HCEC 1CT (cell line): ENCODE data around the gene SLC41A2.
A peak's percentile ranks its signal among the peaks of the same experiment; 100 is the strongest.
"Not testable (repeated sequence)": the region's sequence is repeated elsewhere in the genome, so short reads cannot be mapped to it uniquely, and the experiment has no call there.

Source experiments
- DNase-seq: peaks from one replicate; pipeline ENCODE4 v3.0.0-alpha.2; 2017

Gene SLC41A2, protein sequence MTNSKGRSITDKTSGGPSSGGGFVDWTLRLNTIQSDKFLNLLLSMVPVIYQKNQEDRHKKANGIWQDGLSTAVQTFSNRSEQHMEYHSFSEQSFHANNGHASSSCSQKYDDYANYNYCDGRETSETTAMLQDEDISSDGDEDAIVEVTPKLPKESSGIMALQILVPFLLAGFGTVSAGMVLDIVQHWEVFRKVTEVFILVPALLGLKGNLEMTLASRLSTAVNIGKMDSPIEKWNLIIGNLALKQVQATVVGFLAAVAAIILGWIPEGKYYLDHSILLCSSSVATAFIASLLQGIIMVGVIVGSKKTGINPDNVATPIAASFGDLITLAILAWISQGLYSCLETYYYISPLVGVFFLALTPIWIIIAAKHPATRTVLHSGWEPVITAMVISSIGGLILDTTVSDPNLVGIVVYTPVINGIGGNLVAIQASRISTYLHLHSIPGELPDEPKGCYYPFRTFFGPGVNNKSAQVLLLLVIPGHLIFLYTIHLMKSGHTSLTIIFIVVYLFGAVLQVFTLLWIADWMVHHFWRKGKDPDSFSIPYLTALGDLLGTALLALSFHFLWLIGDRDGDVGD

DNA sequence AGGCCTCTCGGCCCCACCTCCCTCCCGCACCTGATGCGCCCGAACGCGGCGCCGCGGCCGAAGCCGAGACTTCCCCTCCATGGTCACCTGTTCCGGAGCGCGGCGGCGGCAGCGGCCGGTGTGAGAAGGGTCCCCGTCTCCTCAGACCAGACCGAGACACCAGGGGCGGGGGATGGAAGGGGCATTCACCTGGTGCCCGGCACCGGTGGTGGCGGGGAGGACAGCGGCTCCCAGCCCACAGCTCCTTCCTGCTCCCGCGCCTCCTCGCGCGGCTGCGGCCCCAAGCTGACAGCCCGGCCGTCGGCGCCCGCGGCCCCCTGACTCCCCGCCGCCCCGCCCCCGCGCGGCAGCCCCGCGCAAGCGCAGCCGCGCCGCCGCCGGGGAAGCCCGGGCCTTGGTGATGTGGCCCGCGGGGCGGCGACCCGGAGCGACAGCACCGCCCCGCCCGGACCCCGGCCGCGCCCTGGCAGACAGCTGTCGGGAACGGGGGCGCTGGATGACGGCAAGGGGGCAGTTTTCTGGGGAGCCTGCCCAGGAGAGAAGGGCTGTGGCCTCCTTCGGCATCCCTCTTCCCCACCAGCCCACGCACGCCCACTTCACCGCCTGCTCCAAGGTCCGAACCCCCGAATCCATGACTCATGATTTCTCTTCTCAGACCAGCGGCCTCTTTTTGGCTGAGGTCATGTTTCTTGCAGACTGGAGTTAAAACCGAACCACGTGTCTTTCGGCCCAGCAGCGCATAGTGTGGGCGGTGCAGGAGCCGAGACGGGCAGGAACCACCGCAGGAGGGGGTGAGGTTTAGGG lies at the start of gene SLC41A2:
Gene SLC41A2, minus strand, starts transcription at position 290 of the 804 bp plus-strand sequence. CDS start 29,763 bp downstream, outside the sequence.
- peak; percentile 88 for DNase-seq

DNA sequence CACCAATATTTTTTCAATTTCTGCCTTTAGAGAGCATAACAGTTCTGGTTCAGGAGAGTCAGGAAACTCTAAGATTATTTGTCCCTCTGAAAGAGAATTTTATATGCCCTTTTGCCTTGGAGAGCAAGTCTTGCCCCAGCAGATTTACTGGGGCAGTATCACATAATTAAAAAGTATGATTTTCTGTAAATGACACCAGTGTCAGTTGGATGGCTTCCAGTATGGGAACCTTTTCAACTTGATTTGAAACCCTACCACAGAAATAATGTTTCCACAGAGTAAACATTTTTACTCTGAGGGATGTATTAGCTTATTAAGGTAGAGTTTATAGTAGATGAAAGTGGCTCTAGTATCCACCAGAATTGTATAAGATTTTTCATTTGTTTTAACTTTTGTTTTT lies 43.4 kb upstream of the SLC41A2 start:
- DNase-seq = no peak

DNA sequence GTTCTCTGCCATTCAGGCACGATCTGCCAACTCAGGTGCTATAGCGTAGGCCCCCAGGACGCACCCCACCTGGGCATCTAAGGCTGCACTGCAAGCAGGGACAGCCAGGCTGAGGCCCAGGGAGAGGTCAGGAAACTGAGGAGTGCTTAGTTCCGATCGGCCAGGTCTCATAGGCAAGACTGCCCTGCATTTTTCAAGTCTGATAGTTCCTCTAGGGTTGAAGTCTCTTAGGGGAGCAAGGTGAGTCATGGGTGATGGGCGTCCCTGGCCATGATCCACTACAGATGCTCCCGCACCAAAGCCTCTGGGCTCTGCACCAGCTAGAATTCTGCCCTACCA lies 41.2 kb upstream of the SLC41A2 start:
- DNase-seq = no peak

DNA sequence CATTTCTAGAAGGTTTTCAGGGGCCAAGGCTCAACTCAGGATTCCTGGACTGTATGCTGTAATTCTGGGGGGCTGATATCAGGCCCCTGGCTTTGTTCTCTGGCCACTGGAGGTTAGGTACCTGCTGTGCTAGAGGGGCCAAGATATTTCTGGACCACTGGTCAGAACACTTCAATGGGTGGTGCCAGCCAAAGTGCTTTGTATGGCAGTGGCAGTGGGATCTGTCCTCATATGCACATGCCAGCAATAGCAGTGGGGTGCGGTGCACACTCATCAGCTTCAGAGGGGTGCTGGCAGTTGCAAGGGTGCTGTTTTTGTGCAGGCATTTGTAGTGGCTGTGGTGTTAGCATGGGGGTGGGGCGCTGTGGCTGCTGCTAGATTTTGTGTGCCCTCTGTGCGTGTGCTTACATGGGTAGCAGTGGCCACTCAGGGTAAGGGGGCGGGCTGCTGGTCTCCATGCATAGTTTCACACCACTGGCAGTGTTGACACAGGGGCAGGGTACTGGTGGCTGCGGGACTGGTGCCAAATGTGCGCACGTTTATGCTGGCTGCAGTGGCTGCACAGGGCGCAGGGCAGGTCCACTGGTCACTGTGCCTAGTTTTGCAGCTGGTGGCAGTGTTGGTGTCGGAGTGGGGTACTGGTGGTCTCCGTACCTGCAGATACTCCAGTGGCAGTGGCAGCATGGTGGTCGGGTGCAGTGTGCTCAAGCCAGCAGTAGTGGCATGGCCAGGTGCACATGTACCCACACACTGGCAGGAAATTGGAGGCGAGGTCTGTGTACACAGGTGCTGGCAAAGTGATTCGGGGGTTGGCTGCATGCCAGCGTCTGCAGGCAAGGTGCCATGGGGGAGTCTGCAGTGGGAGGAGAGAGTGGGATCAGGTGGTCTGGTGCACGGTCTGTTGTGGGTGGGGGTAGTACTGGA lies 40.6 kb upstream of the SLC41A2 start:
- no peak for DNase-seq

DNA sequence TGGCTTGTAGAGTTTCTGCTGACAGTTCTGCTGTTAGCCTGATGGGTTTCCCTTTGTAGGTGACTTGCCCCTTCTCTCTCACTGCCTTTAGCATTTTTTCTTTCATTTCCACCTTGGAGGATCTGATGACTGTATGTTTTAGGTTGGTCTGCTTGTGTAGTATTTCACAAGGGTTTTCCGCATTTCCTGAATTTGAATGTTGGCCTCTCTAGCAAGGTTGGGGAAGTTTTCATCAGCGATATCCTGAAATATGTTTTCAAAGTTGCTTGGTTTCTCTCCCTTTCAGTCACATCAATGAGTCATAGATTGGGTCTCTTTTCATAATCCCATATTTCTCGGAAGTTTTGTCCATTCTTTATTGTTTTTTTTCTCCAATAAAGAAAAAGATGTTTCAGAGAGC lies 39.5 kb upstream of the SLC41A2 start:
- DNase-seq = no peak

DNA sequence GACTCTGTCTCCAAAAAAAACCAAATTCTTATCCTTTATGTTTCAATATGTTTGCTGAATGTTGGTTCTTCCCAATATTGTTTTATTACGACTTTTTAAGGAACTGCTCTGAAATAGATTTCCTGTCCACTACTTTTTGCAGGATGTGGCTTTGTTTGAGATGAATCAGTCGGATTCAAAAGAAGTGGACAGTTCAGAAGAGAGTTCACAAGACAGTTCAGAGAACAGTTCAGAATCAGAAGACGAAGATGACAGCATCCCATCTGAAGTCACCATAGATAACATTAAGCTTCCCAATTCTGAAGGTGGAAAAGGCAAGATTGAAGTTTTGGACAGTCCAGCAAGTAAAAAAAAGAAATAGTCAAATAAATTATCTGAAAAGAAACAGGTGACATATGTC lies 36.2 kb upstream of the SLC41A2 start:
- DNase-seq = no peak

DNA sequence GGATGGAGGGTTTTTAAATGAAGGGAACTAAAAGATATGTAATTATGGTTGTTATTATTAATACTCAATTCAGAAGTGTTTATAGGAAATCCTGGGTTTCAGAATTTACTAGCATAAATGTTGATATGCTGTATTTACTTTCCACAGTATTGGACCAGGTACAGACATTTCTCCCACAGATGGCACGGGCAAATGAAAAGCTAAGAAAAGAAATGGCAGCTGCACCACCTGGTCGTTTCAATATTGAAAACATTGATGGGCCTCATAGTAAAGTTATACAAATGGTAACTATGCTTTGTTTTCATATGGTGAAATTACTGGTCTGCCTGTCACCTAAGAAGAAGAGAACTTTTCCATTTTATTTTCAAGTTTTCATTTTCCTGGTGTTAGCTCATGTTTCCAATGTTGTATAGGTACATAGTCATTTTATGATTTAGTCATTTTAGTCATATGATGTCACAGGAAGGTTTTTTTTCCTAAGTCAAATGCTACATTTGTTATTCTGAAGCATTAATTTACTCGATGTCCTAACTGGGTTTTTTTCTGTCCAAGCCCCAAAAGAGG lies 33.6 kb upstream of the SLC41A2 start:
- no peak for DNase-seq

DNA sequence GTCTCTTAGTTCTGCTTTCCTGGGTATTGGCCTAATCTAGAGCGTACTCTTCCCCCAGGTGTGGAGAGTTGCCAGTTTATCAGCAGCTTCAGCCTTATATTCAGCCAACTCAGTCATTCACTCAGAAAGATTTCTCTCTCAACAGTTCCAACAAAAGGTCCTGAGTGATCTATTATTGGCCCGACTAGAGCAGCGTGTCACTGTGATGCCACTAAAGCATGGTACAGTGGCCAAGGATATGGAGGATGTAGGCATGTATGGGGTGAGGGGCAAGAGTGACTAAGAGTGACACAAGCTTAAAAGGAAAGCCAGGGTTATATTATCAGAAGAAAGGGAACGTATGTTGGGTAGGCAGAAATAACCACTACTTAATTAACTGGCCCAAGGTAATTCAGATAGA lies 32.9 kb upstream of the SLC41A2 start:
- DNase-seq = no peak

DNA sequence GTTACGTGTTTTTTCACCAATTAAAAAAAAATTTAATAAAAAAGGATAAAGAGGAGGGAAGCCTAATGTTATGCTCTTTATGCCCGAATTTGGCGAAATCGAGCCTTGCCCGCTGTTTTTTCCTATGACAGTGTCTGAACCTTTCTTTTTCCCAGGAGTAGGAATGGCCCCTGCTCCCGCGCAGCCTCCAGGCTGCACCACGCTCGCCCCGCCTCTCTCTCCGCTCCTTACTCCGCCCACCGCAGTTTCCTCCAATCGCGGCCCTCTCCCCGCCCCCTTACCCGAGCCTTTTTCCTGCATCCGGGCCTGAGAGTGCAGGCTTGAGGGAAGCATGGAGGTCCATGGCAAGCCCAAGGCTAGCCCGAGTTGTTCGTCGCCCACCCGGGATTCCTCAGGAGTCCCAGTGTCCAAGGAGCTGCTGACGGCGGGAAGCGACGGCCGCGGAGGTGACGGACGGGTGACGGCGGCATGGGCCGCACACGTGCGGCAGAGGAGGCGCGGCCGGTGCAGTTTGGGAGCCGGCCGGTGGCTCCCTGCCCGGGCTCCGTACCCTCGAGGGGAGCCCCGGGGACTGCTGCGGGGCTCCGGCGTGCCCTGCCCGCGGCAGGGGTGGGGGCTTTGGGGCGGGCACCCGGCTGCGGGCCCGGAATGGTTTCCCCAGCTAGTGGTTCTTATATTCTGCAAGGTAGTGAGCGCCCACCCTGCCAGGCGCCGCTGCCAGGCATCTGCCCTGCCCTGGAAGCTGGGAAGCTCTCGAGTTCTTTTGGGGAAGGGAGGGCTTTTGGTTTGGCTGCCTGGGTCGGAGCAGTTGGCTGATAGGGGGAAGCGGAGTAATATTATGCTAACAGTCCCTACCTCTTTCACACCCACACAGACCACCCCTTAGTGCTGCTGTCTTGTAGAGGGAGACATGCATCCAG lies 28.2 kb upstream of the SLC41A2 start, which contains the start of gene NOPCHAP1:
Gene NOPCHAP1, plus strand, starts transcription at position 295 of the 920 bp plus-strand sequence. Its CDS starts 37 bp downstream, at position 332.
- DNase-seq = peak; percentile 85

DNA sequence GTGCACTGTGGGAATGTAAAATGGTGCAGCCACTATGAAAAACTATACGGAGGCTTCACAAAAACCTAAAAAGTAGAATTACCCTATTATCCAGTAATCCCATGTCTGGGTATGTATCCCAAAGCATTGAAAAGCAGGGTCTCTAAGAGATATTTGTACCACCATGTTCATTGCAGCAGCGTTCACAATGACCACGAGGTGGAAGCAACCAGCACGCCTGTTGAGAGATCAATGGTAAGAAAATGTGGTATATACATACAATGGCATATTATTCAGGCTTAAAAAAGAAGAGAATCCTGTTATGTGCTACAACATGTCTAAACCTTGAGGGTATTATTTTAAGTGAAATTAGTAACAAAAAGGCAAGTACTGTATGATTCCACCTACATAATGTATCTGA lies 27.1 kb upstream of the SLC41A2 start:
- no peak for DNase-seq

DNA sequence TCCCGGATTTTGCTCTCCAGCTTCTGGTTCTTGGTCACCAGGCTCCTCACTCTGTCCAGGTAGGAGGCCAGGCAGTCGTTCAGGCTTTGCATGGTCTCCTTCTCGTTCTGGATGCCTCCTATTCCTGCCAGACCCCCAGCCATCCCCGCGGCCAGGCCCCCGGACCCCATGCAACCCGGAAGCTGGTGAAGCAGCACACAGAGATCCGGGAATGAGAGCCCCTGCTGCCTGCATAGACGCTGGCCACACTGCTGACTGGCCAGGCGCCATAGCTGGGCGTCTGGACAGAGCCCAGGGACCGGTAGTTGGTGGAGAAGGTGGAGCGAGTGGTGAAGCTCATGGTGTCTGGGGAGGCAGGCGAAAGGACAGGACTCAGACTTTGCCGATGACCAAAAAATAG lies 19.6 kb upstream of the SLC41A2 start:
- not testable (repeated sequence) for DNase-seq

DNA sequence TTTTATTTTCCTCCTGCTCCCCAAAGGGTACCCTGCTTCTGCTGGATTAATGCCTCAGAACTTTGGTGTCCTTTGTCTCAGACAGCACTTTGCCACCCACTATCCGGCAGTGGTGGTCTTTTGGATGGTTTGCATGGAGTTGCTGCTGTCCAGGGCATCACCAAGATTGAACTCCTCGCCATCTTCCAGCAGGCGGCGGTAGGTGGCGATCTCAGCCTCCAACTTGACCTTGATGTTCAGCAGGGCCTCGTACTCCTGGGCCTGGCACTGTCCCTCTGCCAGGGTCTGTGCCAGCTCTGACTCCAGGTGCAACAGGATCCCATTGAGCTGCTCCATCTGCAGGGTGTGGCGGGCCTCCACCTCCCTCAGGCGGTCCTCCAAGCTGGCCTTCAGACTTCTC lies 18.6 kb upstream of the SLC41A2 start:
- no peak for DNase-seq

DNA sequence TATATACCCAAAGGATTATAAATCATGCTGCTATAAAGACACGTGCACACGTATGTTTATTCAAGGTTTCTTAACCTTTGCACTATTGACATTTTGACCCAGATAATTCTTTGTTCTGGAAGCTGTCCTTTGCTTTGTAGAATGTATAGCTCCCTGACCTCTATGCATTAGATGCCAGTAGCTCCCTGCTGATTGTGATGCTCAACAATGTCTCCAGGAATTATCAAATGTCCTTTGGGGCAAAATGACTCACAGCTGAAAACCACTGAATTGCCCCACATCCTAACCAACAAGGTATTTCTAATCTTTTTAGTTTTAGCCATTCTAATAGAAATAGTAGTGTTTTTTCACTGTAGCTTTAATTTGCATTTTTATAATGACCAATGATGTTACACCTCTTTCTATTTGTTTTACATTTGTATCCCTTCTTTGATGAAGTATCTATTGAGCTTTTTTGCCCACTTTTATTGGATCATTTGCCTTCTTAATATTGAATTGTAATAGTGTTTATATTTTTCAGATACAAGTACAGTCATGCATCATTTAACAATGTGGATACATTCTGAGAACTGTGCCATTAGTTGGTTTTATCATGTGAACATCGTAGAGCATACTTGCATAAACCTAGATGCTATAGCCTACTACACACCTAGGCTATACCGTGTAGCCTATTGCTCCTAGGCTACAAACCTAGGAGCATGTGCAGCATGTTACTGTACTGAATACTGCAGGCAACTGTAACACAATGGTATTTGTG lies 17.7 kb upstream of the SLC41A2 start:
- peak; percentile 35 for DNase-seq

DNA sequence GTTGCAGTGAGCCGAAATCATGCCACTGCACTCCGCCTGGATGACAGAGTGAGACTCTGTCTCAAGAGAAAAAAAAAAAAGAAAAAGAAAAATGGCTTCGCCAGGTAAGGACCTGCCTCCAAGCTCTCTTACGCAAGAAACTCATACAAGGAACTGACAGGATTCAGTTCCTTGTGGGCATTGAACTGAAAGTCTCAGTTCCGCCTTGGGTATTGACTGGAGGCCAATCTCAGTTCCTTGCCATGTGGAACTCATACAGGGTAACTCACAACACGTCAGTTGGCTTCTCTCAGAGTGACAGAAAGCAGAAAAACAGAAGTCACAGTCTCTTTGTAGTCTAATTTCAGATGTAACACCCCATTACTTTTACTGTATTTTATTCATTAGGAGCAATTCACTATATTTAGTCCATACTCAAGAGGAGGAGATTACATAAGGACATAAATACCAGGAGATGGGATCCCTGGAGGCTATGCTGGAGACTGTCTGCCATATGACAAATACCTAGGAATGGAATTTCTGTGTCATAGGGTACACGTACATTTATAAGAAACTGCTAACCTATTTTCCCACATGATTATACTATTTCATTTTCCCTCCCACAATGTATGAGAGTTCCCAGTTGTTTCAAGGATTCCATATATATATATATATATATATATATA lies 16.7 kb upstream of the SLC41A2 start:
- DNase-seq = peak; percentile 13

DNA sequence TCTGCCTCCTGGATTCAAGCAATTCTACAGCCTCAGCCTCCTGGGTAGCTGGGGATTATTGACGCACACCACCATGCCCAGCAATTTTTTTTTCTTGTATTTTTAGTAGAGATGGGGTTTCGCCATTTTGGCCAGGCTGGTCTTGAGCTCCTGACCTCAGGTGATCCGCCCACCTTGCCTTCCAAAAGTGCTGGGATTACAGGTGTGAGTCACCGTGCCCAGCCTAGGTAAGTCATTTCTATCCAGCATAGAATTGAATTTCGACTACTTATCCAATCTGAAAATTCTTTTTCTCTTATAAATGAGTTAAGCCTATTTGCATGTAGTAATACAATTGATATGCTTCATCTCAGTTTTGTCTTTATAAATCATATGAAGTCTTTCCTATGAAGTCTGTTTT lies 15.2 kb upstream of the SLC41A2 start:
- DNase-seq = no peak

DNA sequence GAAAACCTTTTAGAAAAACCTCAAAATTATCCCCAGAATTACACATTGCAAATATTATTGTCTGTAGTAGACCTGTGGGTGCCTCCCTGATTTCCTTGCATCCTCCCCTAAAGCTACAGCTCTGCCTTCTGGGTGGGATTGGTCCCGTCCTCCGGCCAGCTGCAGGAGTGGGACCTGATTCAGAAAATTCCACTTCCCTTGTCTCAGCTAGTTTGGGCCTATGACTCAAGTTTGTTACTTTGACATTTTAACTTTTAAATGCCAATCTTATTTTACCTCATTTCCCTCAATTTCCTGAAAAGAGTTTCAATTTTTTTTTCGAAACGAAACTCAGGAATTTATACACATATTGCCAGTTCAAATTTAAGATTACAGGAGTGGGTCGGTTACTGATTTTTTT lies 13.2 kb upstream of the SLC41A2 start:
- peak; percentile 6 for DNase-seq

DNA sequence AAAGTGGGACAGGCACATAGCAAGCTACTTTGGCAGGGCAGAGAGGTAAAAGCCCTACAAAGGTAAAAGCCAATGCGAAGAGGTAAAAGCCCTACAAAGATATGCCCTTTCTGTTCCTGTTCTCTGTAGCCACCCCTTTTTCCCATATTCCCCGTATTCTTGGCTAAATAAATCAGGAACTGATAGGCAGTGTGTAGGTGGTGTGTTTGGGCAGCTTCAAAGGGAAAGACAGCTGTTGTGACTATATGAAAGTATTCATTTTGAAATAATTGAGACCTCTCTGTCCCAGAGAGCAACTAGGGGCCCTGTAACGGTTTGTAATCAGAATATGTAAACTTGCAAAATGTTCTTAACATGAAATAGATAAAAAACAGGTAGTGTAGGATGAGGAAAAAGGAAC lies 11.3 kb upstream of the SLC41A2 start:
- DNase-seq = no peak

DNA sequence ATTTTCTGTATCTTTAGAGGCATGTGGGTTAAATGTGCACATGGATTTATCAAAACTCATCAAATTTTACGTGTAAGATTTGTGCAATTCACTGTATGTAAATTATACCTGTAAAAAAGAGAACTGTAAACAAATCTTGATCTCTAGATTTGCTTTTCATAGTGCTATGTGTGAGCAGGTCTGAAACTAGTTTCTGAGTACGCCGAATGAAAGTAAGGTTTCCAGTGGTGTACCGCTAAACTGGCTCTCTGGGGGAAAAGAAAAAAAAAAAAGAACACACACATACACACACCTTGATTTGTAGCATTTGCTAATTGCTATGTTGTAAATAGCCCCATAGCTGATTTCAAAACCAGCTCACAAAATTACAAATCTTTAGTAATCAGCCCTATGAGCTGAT lies 8.6 kb upstream of the SLC41A2 start:
- no peak for DNase-seq

DNA sequence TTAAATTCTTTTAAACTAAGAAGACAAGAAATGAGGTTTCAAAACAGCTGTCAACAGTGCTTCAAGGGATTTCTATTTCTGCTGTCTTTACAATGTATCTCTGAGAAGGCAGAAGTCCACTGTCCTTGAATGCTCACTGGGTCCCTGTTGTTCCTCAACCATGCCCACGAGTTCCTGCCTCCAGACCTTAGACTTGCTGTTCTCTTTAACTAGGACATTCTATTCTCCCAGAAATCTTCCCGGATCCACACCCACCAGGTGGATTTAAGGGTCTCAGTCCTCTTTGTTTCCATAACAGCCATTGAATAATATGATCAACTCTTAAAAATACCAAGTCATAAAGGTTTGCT lies 6.7 kb upstream of the SLC41A2 start:
- DNase-seq = no peak
